Activated B cell treated with CpG ODN at 0.5 μM for 24 hours (primary cell): Measurements from ENCODE around the gene GARNL3. TPM values are rescaled to one million over a fixed set of nuclear protein-coding genes. Genes with fewer than 3 reads are reported as not detected.

Experiments
- ATAC-seq: fragments of 200-7000 bp; cut with Tn5 transposase; one replicate; pipeline ENCODE4 v1.10.0; 2021; ENCODE audit warnings: low read depth, mild to moderate bottlenecking, moderate library complexity
- CTCF ChIA-PET: fragments of 350-600 bp; sonication (Branson Sonifier 250); formaldehyde crosslinking; loops from one replicate; lab custom pipeline; 2021; ENCODE audit warnings: antibody characterized with exemption; lab: Charles Lee
- POLR2A ChIA-PET: fragments of 350-600 bp; sonication (Branson Sonifier 250); formaldehyde crosslinking; loops from one replicate; lab custom pipeline; 2021; ENCODE audit warnings: antibody characterized with exemption; lab: Charles Lee
- DNase-seq: peaks from one replicate; pipeline ENCODE4 v3.0.0; 2022
- H3K27ac Mint-ChIP-seq: one replicate; pipeline ENCODE4 v1.8.0; 2020; ENCODE audit warnings: mixed read lengths
- H3K27me3 Mint-ChIP-seq: one replicate; pipeline ENCODE4 v1.8.0; 2021; ENCODE audit warnings: mixed read lengths
- H3K36me3 Mint-ChIP-seq: one replicate; pipeline ENCODE4 v1.8.0; 2021; ENCODE audit warnings: low read depth, mixed read lengths
- H3K4me1 Mint-ChIP-seq: one replicate; pipeline ENCODE4 v1.8.0; 2021; ENCODE audit warnings: mixed read lengths
- H3K4me3 Mint-ChIP-seq: one replicate; pipeline ENCODE4 v1.8.0; 2020; ENCODE audit warnings: mild to moderate bottlenecking, mixed read lengths
- H3K9me3 Mint-ChIP-seq: one replicate; pipeline ENCODE4 v1.8.0; 2020; ENCODE audit warnings: mixed read lengths
- intact Hi-C: fragments of 100-400 bp; cut with micrococcal nuclease; formaldehyde crosslinking; loops from one replicate; pipeline ENCODE4 v1.15.1; 2024
- total RNA-seq: library from RNA; stranded (reverse); gene quantifications from 2 replicates; pipeline ENCODE4 v1.2.3, GENCODE V29; 2022
- TF ChIP-seq, protein P1 (sequence below): fragments of 200-600 bp; IDR thresholded peaks from one replicate; pipeline ENCODE4 v1.8.0; 2022; ENCODE audit warnings: antibody characterized with exemption, mild to moderate bottlenecking

The GARNL3 gene
- total RNA-seq, 1 donor from 2014 or later = 10.4 TPM

- intact Hi-C loops = no loop called here
- DNase-seq (no peak), ATAC-seq (no peak)
- TF ChIP-seq, protein P1, sequence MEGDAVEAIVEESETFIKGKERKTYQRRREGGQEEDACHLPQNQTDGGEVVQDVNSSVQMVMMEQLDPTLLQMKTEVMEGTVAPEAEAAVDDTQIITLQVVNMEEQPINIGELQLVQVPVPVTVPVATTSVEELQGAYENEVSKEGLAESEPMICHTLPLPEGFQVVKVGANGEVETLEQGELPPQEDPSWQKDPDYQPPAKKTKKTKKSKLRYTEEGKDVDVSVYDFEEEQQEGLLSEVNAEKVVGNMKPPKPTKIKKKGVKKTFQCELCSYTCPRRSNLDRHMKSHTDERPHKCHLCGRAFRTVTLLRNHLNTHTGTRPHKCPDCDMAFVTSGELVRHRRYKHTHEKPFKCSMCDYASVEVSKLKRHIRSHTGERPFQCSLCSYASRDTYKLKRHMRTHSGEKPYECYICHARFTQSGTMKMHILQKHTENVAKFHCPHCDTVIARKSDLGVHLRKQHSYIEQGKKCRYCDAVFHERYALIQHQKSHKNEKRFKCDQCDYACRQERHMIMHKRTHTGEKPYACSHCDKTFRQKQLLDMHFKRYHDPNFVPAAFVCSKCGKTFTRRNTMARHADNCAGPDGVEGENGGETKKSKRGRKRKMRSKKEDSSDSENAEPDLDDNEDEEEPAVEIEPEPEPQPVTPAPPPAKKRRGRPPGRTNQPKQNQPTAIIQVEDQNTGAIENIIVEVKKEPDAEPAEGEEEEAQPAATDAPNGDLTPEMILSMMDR = no peak
- Mint-ChIP-seq H3K27me3 (no peaks in the 10 kb centered on the region), H3K9me3 (no peaks in the 10 kb centered on the region), H3K36me3 (no peaks in the 10 kb centered on the region), H3K4me1 (peaks cover 13% of the 10 kb centered on the region), H3K4me3 (no peak overlapping the region), H3K27ac (no peak overlapping the region)
- CTCF ChIA-PET = no interaction called here
- POLR2A ChIA-PET = no interaction called here
Observed at GRCh38 chr9:127392166-127392565, 127.6 kb downstream of the GARNL3 start.

GRCh38 chr9:127392976-127393375 is 128.4 kb downstream of the GARNL3 start:
- no peak for ATAC-seq
- DNase-seq = no peak
- TF ChIP-seq, protein P1 = no peak
- H3K4me1 Mint-ChIP-seq = peaks cover 14% of the 10 kb centered on the region
- CTCF ChIA-PET = no interaction called here
- no peak overlapping the region for H3K4me3 Mint-ChIP-seq
- POLR2A ChIA-PET = no interaction called here
- no peaks in the 10 kb centered on the region for H3K27me3 Mint-ChIP-seq
- H3K27ac Mint-ChIP-seq = no peak overlapping the region
- no peaks in the 10 kb centered on the region for H3K36me3 Mint-ChIP-seq
- H3K9me3 Mint-ChIP-seq = no peaks in the 10 kb centered on the region
- intact Hi-C loops = no loop called here

GRCh38 chr9:127393645-127394044 is 129.1 kb downstream of the GARNL3 start:
- H3K27ac Mint-ChIP-seq = no peak overlapping the region
- TF ChIP-seq, protein P1 = no peak
- peaks cover 13% of the 10 kb centered on the region for H3K4me1 Mint-ChIP-seq
- intact Hi-C loops = no loop called here
- no peaks in the 10 kb centered on the region for H3K36me3 Mint-ChIP-seq
- CTCF ChIA-PET = no interaction called here
- ATAC-seq (no peak), DNase-seq (no peak)
- no peak overlapping the region for H3K4me3 Mint-ChIP-seq
- POLR2A ChIA-PET = interaction anchor here (0.7 kb wide), 1 partner anchor 39 kb away, joined by 5 read pairs; no protein-coding TSS in a partner anchor
- H3K27me3 Mint-ChIP-seq = no peaks in the 10 kb centered on the region
- H3K9me3 Mint-ChIP-seq = no peaks in the 10 kb centered on the region

GRCh38 chr9:127395497-127396252 is 131.1 kb downstream of the GARNL3 start:
- no peaks in the 10 kb centered on the region for H3K27me3 Mint-ChIP-seq

More at GRCh38 chr9:127395497-127396252, 131.1 kb downstream of the GARNL3 start:
- Mint-ChIP-seq H3K4me3 (peak overlapping the region; percentile 83), H3K36me3 (no peaks in the 10 kb centered on the region), H3K4me1 (peaks cover 10% of the 10 kb centered on the region), H3K27ac (no peak overlapping the region), H3K9me3 (no peaks in the 10 kb centered on the region)
- TF ChIP-seq, protein P1 = no peak
- ChIA-PET POLR2A (interaction anchor here (0.7 to 2.3 kb wide), 8 partner anchors 8 to 522 kb away, joined by 3 to 44 read pairs (median 4); partner anchors contain the start of genes LRSAM1, RPL12, ST6GALNAC4 and ZNF79), CTCF (interaction anchor here (1.1 to 2.5 kb wide), 2 partner anchors 60 to 182 kb away, joined by 3 to 23 read pairs; no protein-coding TSS in a partner anchor)
- DNase-seq (no peak), ATAC-seq (no peak)
- intact Hi-C loops = loop anchor here (1.0 to 5.0 kb wide), 4 partner anchors 56 to 455 kb away; partner anchors contain the start of genes LRSAM1, RPL12 and STXBP1
